Activated B cell treated with CpG ODN at 0.5 μM for 24 hours (primary cell): Measurements from ENCODE around the gene PRKCE. TPM values are rescaled to one million over a fixed set of nuclear protein-coding genes. Genes with fewer than 3 reads are reported as not detected.

Experiments
- ATAC-seq: fragments of 200-7000 bp; cut with Tn5 transposase; one replicate; pipeline ENCODE4 v1.10.0; 2021; ENCODE audit warnings: low read depth, mild to moderate bottlenecking, moderate library complexity
- CTCF ChIA-PET: fragments of 350-600 bp; sonication (Branson Sonifier 250); formaldehyde crosslinking; loops from one replicate; lab custom pipeline; 2021; ENCODE audit warnings: antibody characterized with exemption; lab: Charles Lee
- POLR2A ChIA-PET: fragments of 350-600 bp; sonication (Branson Sonifier 250); formaldehyde crosslinking; loops from one replicate; lab custom pipeline; 2021; ENCODE audit warnings: antibody characterized with exemption; lab: Charles Lee
- DNase-seq: peaks from one replicate; pipeline ENCODE4 v3.0.0; 2022
- H3K27ac Mint-ChIP-seq: one replicate; pipeline ENCODE4 v1.8.0; 2020; ENCODE audit warnings: mixed read lengths
- H3K27me3 Mint-ChIP-seq: one replicate; pipeline ENCODE4 v1.8.0; 2021; ENCODE audit warnings: mixed read lengths
- H3K36me3 Mint-ChIP-seq: one replicate; pipeline ENCODE4 v1.8.0; 2021; ENCODE audit warnings: low read depth, mixed read lengths
- H3K4me1 Mint-ChIP-seq: one replicate; pipeline ENCODE4 v1.8.0; 2021; ENCODE audit warnings: mixed read lengths
- H3K4me3 Mint-ChIP-seq: one replicate; pipeline ENCODE4 v1.8.0; 2020; ENCODE audit warnings: mild to moderate bottlenecking, mixed read lengths
- H3K9me3 Mint-ChIP-seq: one replicate; pipeline ENCODE4 v1.8.0; 2020; ENCODE audit warnings: mixed read lengths
- CTCF ChIP-seq: fragments of 200-600 bp; IDR thresholded peaks from one replicate; pipeline ENCODE4 v1.8.0; 2022; ENCODE audit warnings: antibody characterized with exemption, mild to moderate bottlenecking
- intact Hi-C: fragments of 100-400 bp; cut with micrococcal nuclease; formaldehyde crosslinking; loops from one replicate; pipeline ENCODE4 v1.15.1; 2024
- total RNA-seq: library from RNA; stranded (reverse); gene quantifications from 2 replicates; pipeline ENCODE4 v1.2.3, GENCODE V29; 2022

PRKCE gene
- total RNA-seq, 1 donor from 2014 or later, result 53.8 TPM

GRCh38 chr2:46132996-46133395 is 481.5 kb downstream of the PRKCE start:
- ChIA-PET CTCF (no interaction called here), POLR2A (no interaction called here)
- H3K27ac Mint-ChIP-seq, result no peak overlapping the region
- H3K27me3 Mint-ChIP-seq, result no peaks in the 10 kb centered on the region
- H3K4me3 Mint-ChIP-seq, result no peak overlapping the region
- H3K36me3 Mint-ChIP-seq, result peaks cover 37% of the 10 kb centered on the region
- no peaks in the 10 kb centered on the region for H3K4me1 Mint-ChIP-seq
- TF ChIP-seq CTCF, result no peak
- DNase-seq (no peak), ATAC-seq (no peak)
- intact Hi-C loops, result no loop called here
- H3K9me3 Mint-ChIP-seq, result no peaks in the 10 kb centered on the region

GRCh38 chr2:46134531-46135227 is 483.2 kb downstream of the PRKCE start:
- DNase-seq (no peak), ATAC-seq (no peak)
- no peaks in the 10 kb centered on the region for H3K4me1 Mint-ChIP-seq
- no peak overlapping the region for H3K4me3 Mint-ChIP-seq
- peaks cover 34% of the 10 kb centered on the region for H3K36me3 Mint-ChIP-seq
- POLR2A ChIA-PET, result no interaction called here
- no peaks in the 10 kb centered on the region for H3K9me3 Mint-ChIP-seq
- no peak for TF ChIP-seq CTCF
- CTCF ChIA-PET, result no interaction called here
- intact Hi-C loops, result no loop called here
- H3K27ac Mint-ChIP-seq, result no peak overlapping the region
- H3K27me3 Mint-ChIP-seq, result no peaks in the 10 kb centered on the region

- TF ChIP-seq CTCF, result no peak
- Mint-ChIP-seq H3K4me3 (no peak overlapping the region), H3K27ac (no peak overlapping the region), H3K36me3 (peaks cover 34% of the 10 kb centered on the region), H3K9me3 (no peaks in the 10 kb centered on the region), H3K4me1 (no peaks in the 10 kb centered on the region), H3K27me3 (no peaks in the 10 kb centered on the region)
- intact Hi-C loops, result no loop called here
- no peak for DNase-seq
- CTCF ChIA-PET, result no interaction called here
- POLR2A ChIA-PET, result no interaction called here
- no peak for ATAC-seq
Observed at GRCh38 chr2:46135228-46135855, 483.9 kb downstream of the PRKCE start.

GRCh38 chr2:46135958-46136357 is 484.5 kb downstream of the PRKCE start:
- POLR2A ChIA-PET, result no interaction called here
- Mint-ChIP-seq H3K9me3 (no peaks in the 10 kb centered on the region), H3K27ac (no peak overlapping the region), H3K27me3 (no peaks in the 10 kb centered on the region), H3K36me3 (peaks cover 31% of the 10 kb centered on the region), H3K4me3 (no peak overlapping the region), H3K4me1 (no peaks in the 10 kb centered on the region)
- CTCF ChIA-PET, result no interaction called here
- DNase-seq (no peak), ATAC-seq (no peak)
- intact Hi-C loops, result no loop called here
- no peak for TF ChIP-seq CTCF

- intact Hi-C loops, result no loop called here
- CTCF ChIA-PET, result no interaction called here
- POLR2A ChIA-PET, result no interaction called here
- TF ChIP-seq CTCF, result no peak
- Mint-ChIP-seq H3K27me3 (no peaks in the 10 kb centered on the region), H3K9me3 (no peaks in the 10 kb centered on the region), H3K4me3 (no peak overlapping the region), H3K36me3 (peaks cover 25% of the 10 kb centered on the region), H3K27ac (no peak overlapping the region), H3K4me1 (no peaks in the 10 kb centered on the region)
- DNase-seq (no peak), ATAC-seq (no peak)
Observed at GRCh38 chr2:46136481-46136880, 485.0 kb downstream of the PRKCE start.
